Measurements from ENCODE around the gene GALNT3.

Gene GALNT3

GRCh38 chr2:165776013-165776412 is 18.0 kb downstream of the GALNT3 start:
- Histone ChIP-seq H3K4me3 (ENCODE audit: low read depth, low read length) (no peak overlapping the region), H3K9me3 (ENCODE audit: control insufficient read depth, insufficient read depth, low read length) (no peaks in the 10 kb centered on the region), H3K4me1 (ENCODE audit: control insufficient read depth, insufficient read depth, low read length) (peaks cover 43% of the 10 kb centered on the region), H3K9ac (ENCODE audit: low read depth, low read length) (no peak overlapping the region), H3K36me3 (ENCODE audit: control insufficient read depth, insufficient read depth, low read length) (peaks cover 6% of the 10 kb centered on the region), H3K27me3 (ENCODE audit: control insufficient read depth, insufficient read depth, low read length) (no peaks in the 10 kb centered on the region)

GRCh38 chr2:165773684-165774083 is 20.4 kb downstream of the GALNT3 start:
- H3K36me3 ChIP-seq (ENCODE audit: control insufficient read depth, insufficient read depth, low read length) = peaks cover 9% of the 10 kb centered on the region
- no peaks in the 10 kb centered on the region for H3K9me3 ChIP-seq (ENCODE audit: control insufficient read depth, insufficient read depth, low read length)
- H3K4me3 ChIP-seq (ENCODE audit: low read depth, low read length) = no peak overlapping the region
- no peak overlapping the region for H3K9ac ChIP-seq (ENCODE audit: low read depth, low read length)
- peaks cover 29% of the 10 kb centered on the region for H3K4me1 ChIP-seq (ENCODE audit: control insufficient read depth, insufficient read depth, low read length)
- no peaks in the 10 kb centered on the region for H3K27me3 ChIP-seq (ENCODE audit: control insufficient read depth, insufficient read depth, low read length)

DNA sequence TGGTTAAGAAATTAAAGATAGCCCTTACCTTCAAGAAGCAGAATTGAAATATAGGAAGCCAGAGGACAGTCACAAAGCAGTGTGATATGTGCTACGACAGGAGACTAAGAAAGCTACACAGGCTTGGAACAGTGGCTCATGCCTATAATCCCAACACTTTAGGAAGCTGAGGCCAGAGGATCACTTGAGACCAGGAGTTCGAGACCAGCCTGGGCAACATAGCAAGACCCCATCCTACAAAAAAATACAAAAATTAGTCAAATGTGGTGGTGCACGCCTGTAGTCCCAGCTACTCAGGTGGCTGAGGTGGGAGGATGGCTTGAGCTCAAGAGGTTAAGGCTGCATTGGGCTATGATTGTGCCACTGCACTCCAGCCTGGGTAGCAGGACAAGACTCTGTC is 21.9 kb downstream of the GALNT3 start:
- H3K27me3 ChIP-seq (ENCODE audit: control insufficient read depth, insufficient read depth, low read length) = no peaks in the 10 kb centered on the region
- peaks cover 4% of the 10 kb centered on the region for H3K36me3 ChIP-seq (ENCODE audit: control insufficient read depth, insufficient read depth, low read length)
- H3K9ac ChIP-seq (ENCODE audit: low read depth, low read length) = no peak overlapping the region
- no peaks in the 10 kb centered on the region for H3K9me3 ChIP-seq (ENCODE audit: control insufficient read depth, insufficient read depth, low read length)
- H3K4me1 ChIP-seq (ENCODE audit: control insufficient read depth, insufficient read depth, low read length) = peaks cover 14% of the 10 kb centered on the region
- H3K4me3 ChIP-seq (ENCODE audit: low read depth, low read length) = no peak overlapping the region

- Histone ChIP-seq H3K9ac (ENCODE audit: low read depth, low read length) (no peak overlapping the region), H3K4me3 (ENCODE audit: low read depth, low read length) (no peak overlapping the region), H3K27me3 (ENCODE audit: control insufficient read depth, insufficient read depth, low read length) (no peaks in the 10 kb centered on the region), H3K36me3 (ENCODE audit: control insufficient read depth, insufficient read depth, low read length) (peaks cover 7% of the 10 kb centered on the region), H3K9me3 (ENCODE audit: control insufficient read depth, insufficient read depth, low read length) (no peaks in the 10 kb centered on the region), H3K4me1 (ENCODE audit: control insufficient read depth, insufficient read depth, low read length) (peaks cover 34% of the 10 kb centered on the region)
These were observed 27.6 kb downstream of the GALNT3 start for GRCh38 chr2:165766326-165766927.

DNA sequence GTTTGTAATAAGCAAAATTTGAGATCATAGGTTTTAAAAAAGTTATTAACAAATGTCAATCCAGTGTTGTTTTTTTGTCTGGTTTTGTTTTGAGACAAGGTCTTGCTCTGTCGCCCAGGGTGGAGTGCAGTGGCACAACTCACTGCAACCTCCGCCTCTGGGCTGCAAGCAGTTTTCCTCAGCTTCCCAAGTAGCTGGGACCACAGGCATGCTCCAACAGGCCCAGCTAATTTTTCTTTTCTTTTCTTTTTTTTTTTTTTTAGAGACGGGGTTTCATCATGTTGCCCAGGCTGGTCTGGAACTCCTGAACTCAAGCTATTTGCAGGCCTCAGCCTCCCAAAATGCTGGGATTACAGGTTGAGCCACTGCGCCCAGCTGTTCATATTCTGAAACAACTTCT is 31.3 kb downstream of the GALNT3 start:
- Histone ChIP-seq H3K9me3 (ENCODE audit: control insufficient read depth, insufficient read depth, low read length) (no peaks in the 10 kb centered on the region), H3K4me1 (ENCODE audit: control insufficient read depth, insufficient read depth, low read length) (peaks cover 35% of the 10 kb centered on the region), H3K9ac (ENCODE audit: low read depth, low read length) (peak overlapping the region; percentile 39), H3K36me3 (ENCODE audit: control insufficient read depth, insufficient read depth, low read length) (peaks cover 15% of the 10 kb centered on the region), H3K4me3 (ENCODE audit: low read depth, low read length) (no peak overlapping the region), H3K27me3 (ENCODE audit: control insufficient read depth, insufficient read depth, low read length) (no peaks in the 10 kb centered on the region)

GRCh38 chr2:165757906-165758675 is 36.0 kb downstream of the GALNT3 start:
- Histone ChIP-seq H3K4me3 (ENCODE audit: low read depth, low read length) (no peak overlapping the region), H3K27me3 (ENCODE audit: control insufficient read depth, insufficient read depth, low read length) (no peaks in the 10 kb centered on the region), H3K9ac (ENCODE audit: low read depth, low read length) (no peak overlapping the region), H3K4me1 (ENCODE audit: control insufficient read depth, insufficient read depth, low read length) (peaks cover 18% of the 10 kb centered on the region), H3K9me3 (ENCODE audit: control insufficient read depth, insufficient read depth, low read length) (no peaks in the 10 kb centered on the region), H3K36me3 (ENCODE audit: control insufficient read depth, insufficient read depth, low read length) (peaks cover 16% of the 10 kb centered on the region)

DNA sequence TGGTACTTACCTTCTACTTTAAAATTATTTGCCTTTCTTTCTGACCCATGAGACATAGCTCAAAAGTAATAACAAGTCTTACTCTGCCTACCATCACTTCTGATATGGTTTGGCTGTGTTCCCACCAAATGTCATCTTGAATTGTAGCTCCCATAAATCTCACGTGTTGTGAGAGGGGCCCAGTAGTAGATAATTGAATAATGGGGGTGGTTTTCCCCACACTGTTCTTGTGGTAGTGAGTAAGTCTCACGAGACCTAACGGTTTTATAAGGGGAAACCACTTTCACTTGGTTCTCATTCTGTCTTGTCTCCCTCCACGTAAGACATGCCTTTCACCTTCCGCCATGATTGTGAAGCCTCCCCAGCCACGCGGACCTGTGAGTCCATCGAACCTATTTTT is 47.5 kb downstream of the GALNT3 start:
- H3K27me3 ChIP-seq (ENCODE audit: control insufficient read depth, insufficient read depth, low read length) = no peaks in the 10 kb centered on the region
- H3K9ac ChIP-seq (ENCODE audit: low read depth, low read length) = no peak overlapping the region
- H3K36me3 ChIP-seq (ENCODE audit: control insufficient read depth, insufficient read depth, low read length) = peaks cover 12% of the 10 kb centered on the region
- no peaks in the 10 kb centered on the region for H3K4me1 ChIP-seq (ENCODE audit: control insufficient read depth, insufficient read depth, low read length)
- no peaks in the 10 kb centered on the region for H3K9me3 ChIP-seq (ENCODE audit: control insufficient read depth, insufficient read depth, low read length)
- H3K4me3 ChIP-seq (ENCODE audit: low read depth, low read length) = no peak overlapping the region

DNA sequence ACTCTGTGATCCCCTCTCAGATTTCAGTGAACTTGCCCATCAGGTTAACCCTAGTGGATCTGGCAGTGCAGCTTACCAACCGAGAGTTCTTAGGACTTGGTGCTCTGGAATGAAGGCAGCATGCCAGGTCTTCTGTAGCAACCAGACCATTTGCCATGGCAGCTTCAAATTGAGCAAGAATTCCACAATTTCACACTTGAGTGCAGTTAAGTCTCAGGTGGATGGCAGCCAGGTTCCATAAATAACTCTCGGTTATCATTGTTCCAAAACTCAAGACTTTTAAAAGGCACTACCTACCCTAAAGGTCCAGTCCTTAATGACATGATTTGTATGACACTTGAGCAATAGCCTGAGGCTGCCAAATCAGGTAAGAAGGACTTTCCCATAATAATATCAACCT is 48.1 kb downstream of the GALNT3 start:
- Histone ChIP-seq H3K27me3 (ENCODE audit: control insufficient read depth, insufficient read depth, low read length) (no peaks in the 10 kb centered on the region), H3K4me3 (ENCODE audit: low read depth, low read length) (no peak overlapping the region), H3K9ac (ENCODE audit: low read depth, low read length) (no peak overlapping the region), H3K9me3 (ENCODE audit: control insufficient read depth, insufficient read depth, low read length) (no peaks in the 10 kb centered on the region), H3K4me1 (ENCODE audit: control insufficient read depth, insufficient read depth, low read length) (no peaks in the 10 kb centered on the region), H3K36me3 (ENCODE audit: control insufficient read depth, insufficient read depth, low read length) (peaks cover 12% of the 10 kb centered on the region)

GRCh38 chr2:165743442-165743841 is 50.6 kb downstream of the GALNT3 start:
- H3K9me3 ChIP-seq (ENCODE audit: control insufficient read depth, insufficient read depth, low read length) = no peaks in the 10 kb centered on the region
- H3K4me3 ChIP-seq (ENCODE audit: low read depth, low read length) = no peak overlapping the region
- peaks cover 12% of the 10 kb centered on the region for H3K36me3 ChIP-seq (ENCODE audit: control insufficient read depth, insufficient read depth, low read length)
- H3K27me3 ChIP-seq (ENCODE audit: control insufficient read depth, insufficient read depth, low read length) = no peaks in the 10 kb centered on the region
- no peaks in the 10 kb centered on the region for H3K4me1 ChIP-seq (ENCODE audit: control insufficient read depth, insufficient read depth, low read length)
- H3K9ac ChIP-seq (ENCODE audit: low read depth, low read length) = no peak overlapping the region

DNA sequence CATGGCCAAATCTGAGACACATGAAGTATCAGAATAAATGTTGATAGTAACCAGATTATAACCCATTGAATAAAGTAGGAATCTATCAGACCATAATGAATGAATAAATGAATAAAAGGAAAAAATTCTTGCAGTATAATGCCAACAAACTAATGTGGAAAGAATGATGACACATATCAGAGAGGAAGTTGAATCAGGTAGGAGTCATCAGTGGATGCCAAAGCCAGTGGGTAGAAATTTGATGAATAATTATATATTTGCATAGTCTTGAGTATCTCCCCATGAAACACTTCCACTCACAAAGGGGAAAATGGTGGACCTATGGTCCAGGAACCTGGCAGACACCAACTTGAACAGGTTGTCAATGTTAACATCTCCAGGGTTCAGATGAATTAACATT is 68.6 kb downstream of the GALNT3 start:
- H3K9me3 ChIP-seq (ENCODE audit: control insufficient read depth, insufficient read depth, low read length) = no peaks in the 10 kb centered on the region
- H3K4me3 ChIP-seq (ENCODE audit: low read depth, low read length) = no peak overlapping the region
- no peaks in the 10 kb centered on the region for H3K36me3 ChIP-seq (ENCODE audit: control insufficient read depth, insufficient read depth, low read length)
- no peaks in the 10 kb centered on the region for H3K27me3 ChIP-seq (ENCODE audit: control insufficient read depth, insufficient read depth, low read length)
- no peak overlapping the region for H3K9ac ChIP-seq (ENCODE audit: low read depth, low read length)
- no peaks in the 10 kb centered on the region for H3K4me1 ChIP-seq (ENCODE audit: control insufficient read depth, insufficient read depth, low read length)

DNA sequence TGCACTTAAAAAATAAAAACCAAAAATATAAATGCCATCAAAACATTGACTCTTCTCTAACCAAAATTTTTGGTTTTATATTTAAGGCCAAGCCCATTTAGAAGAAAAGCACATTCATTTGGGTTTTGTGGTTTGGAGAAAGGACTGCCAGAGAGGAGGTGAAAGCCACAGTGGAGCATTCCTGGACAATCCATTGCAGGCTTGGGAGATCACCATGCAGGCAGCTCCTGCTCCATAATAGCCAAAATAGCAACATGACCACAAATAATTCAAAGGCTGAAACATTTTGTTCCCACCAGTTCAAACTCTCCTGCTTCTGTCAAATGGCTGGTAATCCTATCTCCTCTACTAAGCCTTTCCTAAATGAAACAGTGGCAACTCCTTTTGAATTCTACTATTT is 73.5 kb downstream of the GALNT3 start:
- H3K36me3 ChIP-seq (ENCODE audit: control insufficient read depth, insufficient read depth, low read length) = no peaks in the 10 kb centered on the region
- no peaks in the 10 kb centered on the region for H3K27me3 ChIP-seq (ENCODE audit: control insufficient read depth, insufficient read depth, low read length)
- H3K4me3 ChIP-seq (ENCODE audit: low read depth, low read length) = no peak overlapping the region
- H3K4me1 ChIP-seq (ENCODE audit: control insufficient read depth, insufficient read depth, low read length) = no peaks in the 10 kb centered on the region
- no peaks in the 10 kb centered on the region for H3K9me3 ChIP-seq (ENCODE audit: control insufficient read depth, insufficient read depth, low read length)
- H3K9ac ChIP-seq (ENCODE audit: low read depth, low read length) = no peak overlapping the region

- Histone ChIP-seq H3K4me1 (ENCODE audit: control insufficient read depth, insufficient read depth, low read length) (no peaks in the 10 kb centered on the region), H3K27me3 (ENCODE audit: control insufficient read depth, insufficient read depth, low read length) (no peaks in the 10 kb centered on the region), H3K4me3 (ENCODE audit: low read depth, low read length) (no peak overlapping the region), H3K36me3 (ENCODE audit: control insufficient read depth, insufficient read depth, low read length) (no peaks in the 10 kb centered on the region), H3K9ac (ENCODE audit: low read depth, low read length) (no peak overlapping the region), H3K9me3 (ENCODE audit: control insufficient read depth, insufficient read depth, low read length) (no peaks in the 10 kb centered on the region)
These were observed 75.3 kb downstream of the GALNT3 start for GRCh38 chr2:165718610-165719210.
